Mesothelial cell of epicardium (in vitro differentiated cells): Measurements from ENCODE around the gene CST8. TPM values are rescaled to one million over a fixed set of nuclear protein-coding genes. Genes with fewer than 3 reads are reported as not detected.

Experiments used
- DNase-seq, 2 experiments: peaks; one replicate each; pipeline ENCODE4 v3.0.0; 2021; ENCODE audit warnings: low spot score in 2 of 2; ENCODE audit not compliant: unreplicated experiment in 2 of 2
- H3K27ac Mint-ChIP-seq: 2 replicates; pipeline ENCODE4 v1.8.0; 2021; ENCODE audit warnings: mixed read lengths
- H3K27me3 Mint-ChIP-seq: 2 replicates; pipeline ENCODE4 v1.8.0; 2021; ENCODE audit warnings: low read depth, mixed read lengths
- H3K36me3 Mint-ChIP-seq: 2 replicates; pipeline ENCODE4 v1.8.0; 2021; ENCODE audit warnings: mixed read lengths
- H3K4me1 Mint-ChIP-seq: 2 replicates; pipeline ENCODE4 v1.8.0; 2021; ENCODE audit warnings: mixed read lengths
- H3K4me3 Mint-ChIP-seq: 2 replicates; pipeline ENCODE4 v1.8.0; 2021; ENCODE audit warnings: mild to moderate bottlenecking, moderate library complexity, mixed read lengths
- H3K9me3 Mint-ChIP-seq: 2 replicates; pipeline ENCODE4 v1.8.0; 2021; ENCODE audit warnings: mixed read lengths
- total RNA-seq: library from RNA; stranded (reverse); gene quantifications from 3 replicates; pipeline ENCODE4 v1.2.1, GENCODE V29; 2021
- TF ChIP-seq, protein P1 (sequence below): fragments of 200-600 bp; sonication (generic); IDR thresholded peaks from one replicate; pipeline ENCODE4 v1.5.0; 2021; ENCODE audit warnings: antibody characterized with exemption; ENCODE audit not compliant: unreplicated experiment

CST8 gene
- total RNA-seq, 1 donor from 2014 or later: not detected

- DNase-seq: no peak
- TF ChIP-seq, protein P1, sequence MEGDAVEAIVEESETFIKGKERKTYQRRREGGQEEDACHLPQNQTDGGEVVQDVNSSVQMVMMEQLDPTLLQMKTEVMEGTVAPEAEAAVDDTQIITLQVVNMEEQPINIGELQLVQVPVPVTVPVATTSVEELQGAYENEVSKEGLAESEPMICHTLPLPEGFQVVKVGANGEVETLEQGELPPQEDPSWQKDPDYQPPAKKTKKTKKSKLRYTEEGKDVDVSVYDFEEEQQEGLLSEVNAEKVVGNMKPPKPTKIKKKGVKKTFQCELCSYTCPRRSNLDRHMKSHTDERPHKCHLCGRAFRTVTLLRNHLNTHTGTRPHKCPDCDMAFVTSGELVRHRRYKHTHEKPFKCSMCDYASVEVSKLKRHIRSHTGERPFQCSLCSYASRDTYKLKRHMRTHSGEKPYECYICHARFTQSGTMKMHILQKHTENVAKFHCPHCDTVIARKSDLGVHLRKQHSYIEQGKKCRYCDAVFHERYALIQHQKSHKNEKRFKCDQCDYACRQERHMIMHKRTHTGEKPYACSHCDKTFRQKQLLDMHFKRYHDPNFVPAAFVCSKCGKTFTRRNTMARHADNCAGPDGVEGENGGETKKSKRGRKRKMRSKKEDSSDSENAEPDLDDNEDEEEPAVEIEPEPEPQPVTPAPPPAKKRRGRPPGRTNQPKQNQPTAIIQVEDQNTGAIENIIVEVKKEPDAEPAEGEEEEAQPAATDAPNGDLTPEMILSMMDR: no peak
- no peaks in the 10 kb centered on the region for H3K36me3 Mint-ChIP-seq
- H3K27me3 Mint-ChIP-seq: peaks cover 29% of the 10 kb centered on the region
- H3K9me3 Mint-ChIP-seq: no peaks in the 10 kb centered on the region
- H3K27ac Mint-ChIP-seq: no peak overlapping the region
- H3K4me3 Mint-ChIP-seq: no peak overlapping the region
- H3K4me1 Mint-ChIP-seq: no peaks in the 10 kb centered on the region
These were observed 50.9 kb downstream of the CST8 start for GRCh38 chr20:23541776-23542175.

DNA sequence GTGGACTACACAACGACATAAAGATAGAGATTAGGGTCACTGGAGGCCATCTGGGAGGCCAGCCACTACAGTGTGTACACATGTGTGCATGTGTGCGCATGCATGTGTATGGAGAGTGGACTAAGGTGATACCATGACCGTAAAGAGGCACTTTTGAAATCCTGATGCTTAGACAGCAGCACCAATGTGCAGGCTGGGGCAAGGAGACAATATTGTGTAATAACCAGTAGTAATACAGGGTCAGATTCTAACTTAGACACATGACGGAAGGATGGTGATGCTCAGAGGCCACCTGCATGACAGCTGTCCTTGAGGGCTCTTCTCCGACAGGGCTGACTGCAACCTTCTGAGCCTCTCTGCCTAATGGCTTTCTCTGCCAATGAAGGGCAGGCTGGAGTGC lies 51.9 kb downstream of the CST8 start:
- peaks cover 29% of the 10 kb centered on the region for H3K27me3 Mint-ChIP-seq
- H3K9me3 Mint-ChIP-seq: no peaks in the 10 kb centered on the region
- no peak overlapping the region for H3K4me3 Mint-ChIP-seq
- no peak overlapping the region for H3K27ac Mint-ChIP-seq
- TF ChIP-seq, protein P1: no peak
- no peak for DNase-seq
- H3K4me1 Mint-ChIP-seq: no peaks in the 10 kb centered on the region
- H3K36me3 Mint-ChIP-seq: no peaks in the 10 kb centered on the region

DNA sequence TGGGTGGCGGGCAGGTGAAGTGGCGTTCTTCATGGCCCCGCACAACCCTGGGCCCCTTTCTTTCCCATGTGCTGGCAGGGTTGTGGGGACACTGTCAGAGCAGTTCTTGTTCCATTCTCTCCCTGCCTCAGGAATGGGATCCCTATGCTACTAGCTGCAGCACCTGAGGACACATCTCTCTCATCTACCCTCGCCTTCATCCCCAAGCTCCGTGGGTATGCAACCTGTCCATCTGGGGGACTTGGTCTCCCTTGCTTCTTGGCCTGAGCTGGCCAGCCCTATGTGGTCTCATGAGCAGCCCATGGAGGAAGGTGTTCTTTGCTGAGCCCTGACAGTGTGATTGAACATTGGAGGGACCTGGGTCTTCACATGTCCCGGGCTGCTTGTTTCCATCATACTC lies 53.2 kb downstream of the CST8 start:
- H3K4me3 Mint-ChIP-seq: no peak overlapping the region
- H3K9me3 Mint-ChIP-seq: no peaks in the 10 kb centered on the region
- H3K36me3 Mint-ChIP-seq: no peaks in the 10 kb centered on the region
- TF ChIP-seq, protein P1: no peak
- no peaks in the 10 kb centered on the region for H3K4me1 Mint-ChIP-seq
- DNase-seq: no peak
- no peak overlapping the region for H3K27ac Mint-ChIP-seq
- H3K27me3 Mint-ChIP-seq: peaks cover 38% of the 10 kb centered on the region

Other genes starting within 250 kb of the CST8 start
- gene NXT1, start 140.3 kb upstream of the CST8 start, total RNA-seq: 23.7 to 25.5 TPM (median 24.8 TPM) in 3 replicates
- gene GZF1, start 128.9 kb upstream of the CST8 start, total RNA-seq: 13.9 to 15.3 TPM (median 15.0 TPM) in 3 replicates
- 16.3 to 18.0 TPM (median 16.4 TPM) in 3 replicates for gene NAPB, start 69.6 kb upstream of the CST8 start, total RNA-seq
- not detected in 3 replicates for gene CSTL1, start 51.4 kb upstream of the CST8 start, total RNA-seq
- gene CST11, start 38.2 kb upstream of the CST8 start, total RNA-seq: not detected in 3 replicates
- not detected in 3 replicates for gene CST9L, start 77.4 kb downstream of the CST8 start, total RNA-seq
- not detected in 3 replicates for gene CST9, start 114.8 kb downstream of the CST8 start, total RNA-seq
- 127 to 138 TPM (median 130 TPM) in 3 replicates for gene CST3, start 146.8 kb downstream of the CST8 start, total RNA-seq
- not detected in 3 replicates for gene CST4, start 197.9 kb downstream of the CST8 start, total RNA-seq